Skin of body (tissue), 2 donors: Measurements from ENCODE around the gene FNIP1. TPM values are rescaled to one million over a fixed set of nuclear protein-coding genes. Genes with fewer than 3 reads are reported as not detected.
"Not testable (repeated sequence)": the region's sequence is repeated elsewhere in the genome, so short reads cannot be mapped to it uniquely, and the experiment has no call there.

Experiments used
- DNase-seq: peaks from one replicate; lab custom pipeline; 2025; lab: John Stamatoyannopoulos, UW
- total RNA-seq: library from RNA; depleted of rRNA; stranded (reverse); fragments of >200 nt; gene quantifications from one replicate; pipeline ENCODE4 v1.2.3, GENCODE V29; 2014

The FNIP1 gene
- total RNA-seq, 1 donor from 2014 or later = 53.7 TPM

DNA sequence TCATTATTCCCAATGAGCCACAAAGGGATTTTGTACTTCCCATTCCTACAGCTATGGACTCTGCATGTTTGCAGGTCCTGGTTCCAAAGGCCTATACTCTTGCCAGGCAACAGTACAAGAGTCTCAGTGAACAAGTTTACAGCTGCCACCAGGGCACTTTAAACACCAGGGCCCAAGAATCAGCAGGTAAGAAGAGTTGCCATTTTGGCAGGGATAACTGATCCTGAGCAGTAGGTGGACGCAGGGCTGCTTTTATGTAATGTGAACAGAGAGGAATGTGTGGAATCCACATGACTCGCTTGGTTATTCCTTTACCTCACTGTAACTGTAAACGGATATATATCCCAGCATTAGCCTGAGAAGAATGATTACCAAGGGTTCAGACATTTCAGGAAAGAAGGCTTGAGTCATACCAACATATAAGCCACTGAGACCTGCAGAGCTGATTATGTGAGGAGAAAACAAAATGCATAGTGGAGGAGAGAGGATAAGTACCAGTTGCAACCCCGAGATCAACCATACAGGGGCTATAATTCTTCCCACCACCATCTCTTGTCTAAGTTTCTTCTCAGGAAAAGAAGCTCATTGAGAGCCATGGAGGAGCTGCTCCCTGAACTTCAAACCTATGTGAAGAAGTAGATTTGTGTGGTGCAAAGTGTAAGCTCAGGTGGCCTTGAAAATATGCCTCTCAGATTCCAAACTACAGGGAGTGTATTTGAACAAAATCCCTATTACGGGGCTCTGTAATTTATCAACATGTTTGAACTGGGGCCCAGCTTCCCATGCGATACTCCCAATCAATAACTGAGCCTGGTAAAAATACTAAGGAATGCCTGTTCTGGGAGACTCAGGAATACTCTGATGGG is 186.4 kb downstream of the FNIP1 start:
- DNase-seq = no peak

DNA sequence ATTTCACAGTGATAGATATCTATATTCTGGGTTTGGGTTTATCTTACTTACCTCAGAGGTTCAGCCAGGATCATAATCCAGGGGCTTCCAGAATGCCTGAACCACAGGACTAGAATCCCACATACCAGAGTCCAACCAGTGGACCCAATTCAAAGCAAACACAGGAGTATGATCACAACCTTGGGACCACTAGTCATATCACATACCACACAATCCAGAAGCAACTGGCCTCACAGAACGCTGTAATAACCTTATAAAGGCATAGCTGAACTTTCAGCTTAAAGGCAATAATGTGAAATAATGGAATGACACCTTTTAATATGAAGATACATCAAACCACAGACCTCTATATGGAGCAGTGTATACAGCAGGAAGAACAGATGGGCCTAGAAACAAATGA is 187.0 kb downstream of the FNIP1 start:
- DNase-seq = no peak

- DNase-seq = no peak
Observed at GRCh38 chr5:131608597-131608996, 188.2 kb downstream of the FNIP1 start.

DNA sequence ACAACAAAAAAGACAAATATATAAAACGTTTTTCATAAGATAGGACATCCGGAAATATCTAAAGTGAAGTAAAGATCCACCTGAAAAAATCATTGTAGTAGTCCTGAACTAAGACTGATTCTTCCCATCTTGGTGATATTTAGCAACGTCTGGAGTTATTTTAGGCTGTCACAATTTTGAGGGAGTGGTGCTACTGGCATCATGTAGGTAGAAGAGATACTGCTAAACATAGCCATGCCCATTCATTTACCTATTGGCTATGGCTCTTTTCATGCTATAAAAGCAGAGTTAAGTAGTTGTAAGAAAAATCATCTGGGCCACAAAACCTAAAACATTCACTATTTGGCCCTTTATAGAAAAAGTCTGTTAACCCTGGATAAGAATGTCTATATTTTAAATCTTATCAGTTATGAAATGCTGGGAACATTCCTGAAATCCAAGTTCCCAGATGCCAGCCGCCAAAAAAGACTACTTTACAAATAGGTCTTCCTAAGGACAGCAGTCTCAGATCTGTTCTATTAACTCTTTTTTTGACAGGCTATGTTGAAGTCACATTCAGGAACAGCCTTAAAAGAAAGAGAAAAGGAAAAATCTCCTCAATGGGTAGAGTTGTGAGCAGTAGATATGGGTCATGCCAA is 188.8 kb downstream of the FNIP1 start:
- no peak for DNase-seq

- DNase-seq = no peak
Observed at GRCh38 chr5:131607418-131607817, 189.4 kb downstream of the FNIP1 start.

DNA sequence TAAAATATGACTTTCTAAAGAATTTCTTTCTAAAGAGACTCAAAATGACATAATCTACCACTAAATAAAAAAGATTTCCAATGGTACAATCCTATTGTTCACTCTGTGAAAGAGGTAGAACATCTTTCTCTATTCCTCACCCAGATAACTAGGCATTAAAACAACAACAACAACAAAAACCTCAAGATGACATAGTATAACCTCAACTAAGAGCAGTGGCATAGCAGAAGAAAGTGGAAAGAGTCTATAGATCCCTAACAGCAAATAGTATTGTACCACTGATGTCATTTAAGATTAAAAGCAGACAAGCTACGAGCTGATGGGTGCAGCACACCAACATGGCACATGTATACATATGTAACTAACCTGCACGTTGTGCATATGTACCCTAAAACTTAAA is 191.7 kb downstream of the FNIP1 start:
- DNase-seq = no peak

- DNase-seq = no peak
Observed at GRCh38 chr5:131595088-131596033, 201.5 kb downstream of the FNIP1 start.

DNA sequence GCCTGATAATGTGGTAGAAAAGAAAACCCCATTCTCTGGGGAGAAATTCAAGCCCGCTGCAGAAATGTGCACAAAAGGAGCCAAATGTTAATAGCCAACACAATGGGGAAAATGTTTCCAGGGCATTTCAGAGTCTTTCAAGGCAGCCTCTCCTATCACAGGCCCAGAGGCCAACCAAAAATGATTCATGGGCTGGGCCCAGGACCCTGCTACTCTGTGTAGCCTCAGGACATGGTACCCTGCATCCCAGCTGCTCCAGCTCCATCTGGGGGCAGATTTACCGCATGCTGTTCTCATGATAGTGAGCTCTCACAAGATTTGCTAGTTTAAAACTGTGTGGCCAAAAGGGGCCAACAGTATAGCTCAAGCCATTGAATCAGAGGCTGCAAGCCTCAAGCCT is 202.9 kb downstream of the FNIP1 start:
- DNase-seq = no peak

DNA sequence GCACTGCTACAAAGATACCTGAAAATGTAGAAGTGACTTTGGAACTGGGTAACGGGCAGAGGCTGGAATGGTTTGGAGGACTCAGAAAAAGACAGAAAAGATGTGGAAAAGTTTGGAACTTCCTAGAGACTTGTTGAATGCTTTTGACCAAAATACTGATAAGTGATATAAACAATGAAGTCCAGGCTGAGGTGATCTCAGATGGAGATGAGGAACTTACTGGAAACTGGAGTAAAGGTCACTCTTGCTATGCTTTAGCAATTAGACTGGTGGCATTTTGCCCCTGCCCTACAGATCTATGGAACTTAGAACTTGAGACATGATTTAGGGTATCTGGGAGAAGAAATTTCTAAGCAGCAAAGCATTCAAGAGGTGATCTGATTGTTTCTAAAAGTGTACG is 203.4 kb downstream of the FNIP1 start:
- not testable (repeated sequence) for DNase-seq

Other genes with a start within 250 kb of the FNIP1 start
- gene RAPGEF6, start 161.8 kb downstream of the FNIP1 start, total RNA-seq = 30.8 TPM
- not detected for gene MEIKIN, start 148.6 kb upstream of the FNIP1 start, total RNA-seq
- gene ACSL6, start 214.6 kb upstream of the FNIP1 start, total RNA-seq = 3.7 TPM